ENCODE measurements around the gene RETREG2.

GRCh38 chr2:219133976-219134375, 44.1 kb upstream of the RETREG2 start:
- TF ChIP-seq PATZ1 (CRISPR knock-in tag; IDR thresholded peaks at IDR 0.05; ENCODE audit: borderline replicate concordance) (no peak), TCF4 (CRISPR knock-in tag; IDR thresholded peaks at IDR 0.05; ENCODE audit: borderline replicate concordance) (no peak), GLIS3 (CRISPR knock-in tag; IDR thresholded peaks at IDR 0.05) (no peak), RARB (CRISPR knock-in tag; IDR thresholded peaks at IDR 0.05) (no peak)

All from SK-N-SH treated with all-trans-retinoic acid at 6 μM for 48 hours (cell line).